Gastrocnemius medialis (tissue), 4 donors: ENCODE data around the gene ANKRD62. TPM values are rescaled to one million over a fixed set of nuclear protein-coding genes. Genes with fewer than 3 reads are reported as not detected.

Experiments used
- ATAC-seq, 2 donors: fragments of 150-250 bp; one replicate each; pipeline ENCODE4 v1.9.1; 2016
- DNase-seq, 2 donors: peaks; one replicate each; pipeline ENCODE4 v3.0.0-alpha.2; 2019
- H3K27ac ChIP-seq, 4 donors: fragments of 200-600 bp; sonication (generic); 1 replicate in 1 of 4; 2 replicates in 3 of 4; pipeline ENCODE4 v1.5.1; 2016 to 2018; ENCODE audit warnings: mild to moderate bottlenecking in 2 of 4, moderate library complexity in 1 of 4
- H3K27me3 ChIP-seq, 3 donors: fragments of 200-600 bp; sonication (generic) in 2 of 3; 1 replicate in 1 of 3; 2 replicates in 2 of 3; pipeline versions ENCODE4 v1.5.1 to v1.6.0; 2016 to 2019; ENCODE audit warnings: mild to moderate bottlenecking in 1 of 3, moderate library complexity in 1 of 3
- H3K36me3 ChIP-seq, 2 donors: fragments of 200-600 bp; sonication (generic) in 1 of 2; one replicate each; pipeline ENCODE4 v1.5.1; 2017 to 2018
- H3K4me1 ChIP-seq, 2 donors: fragments of 200-600 bp; sonication (generic) in 1 of 2; one replicate each; pipeline ENCODE4 v1.5.1; 2016 to 2017; ENCODE audit warnings: mild to moderate bottlenecking in 2 of 2
- H3K4me3 ChIP-seq, 4 donors: fragments of 200-600 bp; sonication (generic) in 3 of 4; 1 replicate in 1 of 4; 2 replicates in 3 of 4; pipeline ENCODE4 v1.5.1; 2016 to 2019; ENCODE audit warnings: mild to moderate bottlenecking in 2 of 4
- H3K9me3 ChIP-seq, 3 donors: fragments of 200-600 bp; sonication (generic) in 2 of 3; 1 replicate in 1 of 3; 2 replicates in 2 of 3; pipeline ENCODE4 v1.5.1; 2016 to 2019
- CTCF ChIP-seq, 5 experiments: fragments of 450-650 bp in 3 of 5; fragments of 200-600 bp in 2 of 5; sonication (generic) in 2 of 5; IDR thresholded peaks in 4 of 5; conservative IDR thresholded peaks in 1 of 5; 1 replicate in 4 of 5; 2 replicates in 1 of 5; pipeline ENCODE4 v1.5.1; 2016 to 2019; ENCODE audit warnings: antibody characterized with exemption in 5 of 5, mild to moderate bottlenecking in 3 of 5, moderate library complexity in 3 of 5
- POLR2A ChIP-seq, 2 donors: fragments of 450-650 bp; IDR thresholded peaks; one replicate each; pipeline ENCODE4 v1.6.1; 2017; ENCODE audit warnings: antibody characterized with exemption in 2 of 2, mild to moderate bottlenecking in 2 of 2, moderate library complexity in 2 of 2
- in situ Hi-C, 4 donors: fragments of 200-750 bp; cut with MboI; loops; one replicate each; pipeline versions ENCODE4 v1.15.0 to v1.8.0; 2017; ENCODE audit warnings: low sequenced_read_pairs in 4 of 4
- intact Hi-C: fragments of 100-400 bp; cut with DNase I; formaldehyde crosslinking; loops from one replicate; pipeline ENCODE4 v1.15.1; 2023; ENCODE audit warnings: low total_unique reads
- total RNA-seq, 4 donors: library from RNA; depleted of rRNA; stranded (reverse); fragments of >200 nt; gene quantifications; one replicate each; pipeline versions ENCODE4 v1.1.0 to v1.2.3, GENCODE V29; 2016

ANKRD62 gene
- total RNA-seq, 4 donors from 2014 or later = not detected

- DNase-seq (no peak), ATAC-seq (no peak)
- in situ Hi-C loops = loop anchor here in 2 of 4 donors (10.0 to 25.0 kb wide), 2 partner anchors 113 to 311 kb away; no protein-coding TSS in a partner anchor
- H3K27me3 ChIP-seq = peaks cover 0 to 2% (median 0%) of the 10 kb centered on the region in 3 donors
- no peak overlapping the region for H3K4me3 ChIP-seq
- intact Hi-C loops = no loop called here
- H3K27ac ChIP-seq = no peak overlapping the region
- no peaks in the 10 kb centered on the region for H3K36me3 ChIP-seq
- H3K9me3 ChIP-seq = no peaks in the 10 kb centered on the region
- TF ChIP-seq POLR2A (IDR thresholded peaks at IDR 0.05) (no peak), CTCF (IDR thresholded peaks at IDR 0.05 in 4 of 5, conservative IDR thresholded peaks at IDR 0.05 in 1 of 5) (no peak)
- H3K4me1 ChIP-seq = no peaks in the 10 kb centered on the region
Measured at GRCh38 chr18:12048010-12048826, 45.4 kb upstream of the ANKRD62 start.

- Histone ChIP-seq H3K4me1 (no peaks in the 10 kb centered on the region), H3K4me3 (no peak overlapping the region), H3K36me3 (no peaks in the 10 kb centered on the region), H3K27ac (no peak overlapping the region), H3K9me3 (no peaks in the 10 kb centered on the region), H3K27me3 (peaks cover 0 to 2% (median 0%) of the 10 kb centered on the region in 3 donors)
- ATAC-seq = no peak
- no peak for TF ChIP-seq CTCF (IDR thresholded peaks at IDR 0.05 in 4 of 5, conservative IDR thresholded peaks at IDR 0.05 in 1 of 5)
- TF ChIP-seq POLR2A (IDR thresholded peaks at IDR 0.05) = no peak
- DNase-seq = no peak
- in situ Hi-C loops (loop anchor here in 2 of 4 donors (10.0 to 25.0 kb wide), 2 partner anchors 114 to 312 kb away; no protein-coding TSS in a partner anchor), intact Hi-C loops (no loop called here)
Measured at GRCh38 chr18:12048827-12049175, 44.8 kb upstream of the ANKRD62 start.

GRCh38 chr18:12049978-12050811, 43.4 kb upstream of the ANKRD62 start:
- in situ Hi-C loops = loop anchor here in 3 of 4 donors (10.0 to 25.0 kb wide), 3 partner anchors 112 to 313 kb away; no protein-coding TSS in a partner anchor
- peaks cover 0 to 2% (median 0%) of the 10 kb centered on the region in 3 donors for H3K27me3 ChIP-seq
- H3K36me3 ChIP-seq = no peaks in the 10 kb centered on the region
- H3K9me3 ChIP-seq = no peaks in the 10 kb centered on the region
- DNase-seq (no peak), ATAC-seq (no peak)
- no peak for TF ChIP-seq POLR2A (IDR thresholded peaks at IDR 0.05)
- intact Hi-C loops = no loop called here
- H3K27ac ChIP-seq = no peak overlapping the region
- H3K4me1 ChIP-seq = no peaks in the 10 kb centered on the region
- no peak overlapping the region for H3K4me3 ChIP-seq

GRCh38 chr18:12052866-12053265, 40.8 kb upstream of the ANKRD62 start:
- intact Hi-C loops = no loop called here
- no peaks in the 10 kb centered on the region for H3K27me3 ChIP-seq
- no peaks in the 10 kb centered on the region for H3K4me1 ChIP-seq
- H3K27ac ChIP-seq = no peak overlapping the region
- H3K9me3 ChIP-seq = no peaks in the 10 kb centered on the region
- ATAC-seq (no peak), DNase-seq (no peak)
- H3K36me3 ChIP-seq = no peaks in the 10 kb centered on the region
- H3K4me3 ChIP-seq = no peak overlapping the region
- TF ChIP-seq POLR2A (IDR thresholded peaks at IDR 0.05) = no peak
- no peak for TF ChIP-seq CTCF (IDR thresholded peaks at IDR 0.05 in 4 of 5, conservative IDR thresholded peaks at IDR 0.05 in 1 of 5)
- in situ Hi-C loops = loop anchor here in 1 of 4 donors (25.0 kb wide), 1 partner anchor 109 kb away; no protein-coding TSS in a partner anchor

GRCh38 chr18:12053289-12053688, 40.4 kb upstream of the ANKRD62 start:
- in situ Hi-C loops (loop anchor here in 1 of 4 donors (25.0 kb wide), 1 partner anchor 109 kb away; no protein-coding TSS in a partner anchor), intact Hi-C loops (no loop called here)
- Histone ChIP-seq H3K9me3 (no peaks in the 10 kb centered on the region), H3K4me3 (no peak overlapping the region), H3K27ac (no peak overlapping the region), H3K36me3 (no peaks in the 10 kb centered on the region), H3K27me3 (no peaks in the 10 kb centered on the region), H3K4me1 (no peaks in the 10 kb centered on the region)
- ATAC-seq (no peak), DNase-seq (no peak)
- TF ChIP-seq POLR2A (IDR thresholded peaks at IDR 0.05) (no peak), CTCF (IDR thresholded peaks at IDR 0.05 in 4 of 5, conservative IDR thresholded peaks at IDR 0.05 in 1 of 5) (no peak)
